KMS-11 (cell line): Measurements from ENCODE around the gene PGAM5.

Experiments
- H2AFZ ChIP-seq: fragments of 200-600 bp; sonication (generic); 2 replicates; pipeline ENCODE4 v1.6.1; 2016; ENCODE audit warnings: antibody characterized with exemption, mixed run types, low read depth
- H3K27ac ChIP-seq: fragments of 200-600 bp; sonication (generic); 2 replicates; pipeline ENCODE4 v1.6.1; 2016; ENCODE audit warnings: mild to moderate bottlenecking, mixed run types
- H3K27me3 ChIP-seq: fragments of 200-600 bp; sonication (generic); 2 replicates; pipeline ENCODE4 v1.6.1; 2017; ENCODE audit warnings: mild to moderate bottlenecking, low read depth, mixed run types, moderate library complexity; ENCODE audit not compliant: insufficient read depth
- H3K36me3 ChIP-seq: fragments of 200-600 bp; sonication (generic); 2 replicates; pipeline ENCODE4 v1.6.1; 2017; ENCODE audit warnings: mild to moderate bottlenecking, mixed run types; ENCODE audit not compliant: insufficient read depth
- H3K4me1 ChIP-seq: fragments of 200-600 bp; sonication (generic); 2 replicates; pipeline ENCODE4 v1.6.1; 2016; ENCODE audit warnings: mild to moderate bottlenecking, low read depth, mixed run types; ENCODE audit not compliant: poor library complexity, severe bottlenecking
- H3K4me2 ChIP-seq: fragments of 200-600 bp; sonication (generic); 2 replicates; pipeline ENCODE4 v1.7.0; 2016; ENCODE audit warnings: mild to moderate bottlenecking, mixed run types
- H3K4me3 ChIP-seq: fragments of 200-600 bp; sonication (generic); IDR thresholded peaks from 2 replicates; pipeline ENCODE4 v1.6.1; 2017; ENCODE audit warnings: low read depth, low read length, mixed read lengths; ENCODE audit not compliant: insufficient read depth
- H3K79me2 ChIP-seq: fragments of 200-600 bp; sonication (generic); 2 replicates; pipeline ENCODE4 v1.6.1; 2016; ENCODE audit warnings: low read depth, mixed run types; ENCODE audit not compliant: insufficient read depth
- H3K9ac ChIP-seq: fragments of 200-600 bp; sonication (generic); 2 replicates; pipeline ENCODE4 v1.6.1; 2016; ENCODE audit warnings: mild to moderate bottlenecking, mixed run types
- H4K20me1 ChIP-seq: fragments of 200-600 bp; sonication (generic); 2 replicates; pipeline ENCODE4 v1.6.1; 2016; ENCODE audit warnings: mild to moderate bottlenecking, mixed run types; ENCODE audit not compliant: insufficient read depth
- TF ChIP-seq, protein P1 (sequence below): fragments of 200-600 bp; sonication (generic); conservative IDR thresholded peaks from 2 replicates; pipeline ENCODE4 v1.6.1; 2017; ENCODE audit warnings: low read depth, mild to moderate bottlenecking, antibody characterized with exemption, low read length, moderate library complexity, mixed read lengths

Gene PGAM5

DNA sequence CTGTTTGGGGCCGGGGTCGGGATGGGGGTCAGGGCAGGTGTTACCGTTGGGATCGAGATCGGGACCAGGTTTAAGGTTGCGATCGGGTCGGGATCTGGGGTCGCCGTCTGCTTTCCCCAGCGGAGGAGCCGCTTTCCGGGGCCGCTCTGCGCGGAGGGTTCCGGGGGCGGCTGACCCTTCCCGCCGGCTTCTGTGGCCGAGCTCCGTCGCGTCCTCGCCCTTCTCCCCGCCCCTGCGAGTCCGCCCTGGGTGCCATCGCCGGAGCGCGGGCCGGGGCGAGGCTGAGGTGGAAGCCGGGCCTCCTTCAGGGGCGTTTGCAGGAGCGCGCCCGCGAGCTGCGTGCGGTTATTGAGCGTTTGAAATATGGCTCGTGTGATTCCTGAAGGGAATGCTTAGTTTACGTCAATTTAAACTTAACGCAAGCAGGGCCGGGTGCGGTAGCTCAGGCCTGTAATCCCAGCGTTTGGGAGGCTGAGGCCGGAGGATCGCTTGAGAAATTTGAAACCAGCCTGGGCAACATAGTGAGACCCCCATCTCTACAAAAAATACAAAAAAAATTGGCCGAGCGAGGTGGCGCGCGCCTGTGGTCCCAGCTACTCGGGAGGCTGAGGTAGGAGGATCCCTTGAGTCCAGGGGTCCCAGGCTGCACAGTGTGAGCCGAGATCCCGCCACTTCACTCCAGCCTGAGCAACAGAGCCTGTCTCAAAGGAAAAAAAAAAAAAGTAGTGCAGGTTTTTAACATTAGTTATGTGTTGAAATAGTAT lies 620 bp downstream of the PGAM5 start:
- TF ChIP-seq, protein P1, sequence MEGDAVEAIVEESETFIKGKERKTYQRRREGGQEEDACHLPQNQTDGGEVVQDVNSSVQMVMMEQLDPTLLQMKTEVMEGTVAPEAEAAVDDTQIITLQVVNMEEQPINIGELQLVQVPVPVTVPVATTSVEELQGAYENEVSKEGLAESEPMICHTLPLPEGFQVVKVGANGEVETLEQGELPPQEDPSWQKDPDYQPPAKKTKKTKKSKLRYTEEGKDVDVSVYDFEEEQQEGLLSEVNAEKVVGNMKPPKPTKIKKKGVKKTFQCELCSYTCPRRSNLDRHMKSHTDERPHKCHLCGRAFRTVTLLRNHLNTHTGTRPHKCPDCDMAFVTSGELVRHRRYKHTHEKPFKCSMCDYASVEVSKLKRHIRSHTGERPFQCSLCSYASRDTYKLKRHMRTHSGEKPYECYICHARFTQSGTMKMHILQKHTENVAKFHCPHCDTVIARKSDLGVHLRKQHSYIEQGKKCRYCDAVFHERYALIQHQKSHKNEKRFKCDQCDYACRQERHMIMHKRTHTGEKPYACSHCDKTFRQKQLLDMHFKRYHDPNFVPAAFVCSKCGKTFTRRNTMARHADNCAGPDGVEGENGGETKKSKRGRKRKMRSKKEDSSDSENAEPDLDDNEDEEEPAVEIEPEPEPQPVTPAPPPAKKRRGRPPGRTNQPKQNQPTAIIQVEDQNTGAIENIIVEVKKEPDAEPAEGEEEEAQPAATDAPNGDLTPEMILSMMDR, result no peak
- Histone ChIP-seq H3K4me1 (no peaks in the 10 kb centered on the region), H3K9ac (peak overlapping the region; percentile 53; the same call in 1 of the 2 replicates), H4K20me1 (no peaks in the 10 kb centered on the region), H3K27ac (peak overlapping the region; percentile 39; the same call in 1 of the 2 replicates), H3K79me2 (peaks cover 37% of the 10 kb centered on the region), H3K27me3 (no peaks in the 10 kb centered on the region), H3K4me2 (peak overlapping the region; percentile 25), H2AFZ (peak overlapping the region; percentile 26), H3K36me3 (no peaks in the 10 kb centered on the region), H3K4me3 (no peak overlapping the region)

DNA sequence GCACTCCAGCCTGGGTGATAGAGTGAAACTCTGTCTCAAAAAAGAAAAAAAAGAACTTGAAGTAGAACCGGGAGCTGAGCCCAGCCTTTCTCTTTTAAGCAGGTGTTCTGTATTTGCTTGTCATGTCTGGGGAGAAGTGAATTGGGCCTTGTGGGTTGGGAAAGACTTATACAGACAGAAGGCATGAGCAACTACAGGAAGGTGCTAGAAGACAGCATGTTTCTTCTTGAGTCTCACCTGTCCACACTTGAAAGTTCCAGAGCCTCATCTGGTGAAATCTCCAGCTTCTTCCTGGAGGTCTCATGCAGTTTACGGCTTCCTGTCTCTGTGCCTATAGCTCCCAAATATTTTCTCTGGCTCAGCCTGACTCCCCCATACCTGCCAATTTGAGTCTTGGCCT lies 2.5 kb downstream of the PGAM5 start:
- no peak overlapping the region for H2AFZ ChIP-seq
- no peak overlapping the region for H3K27ac ChIP-seq
- H4K20me1 ChIP-seq, result no peaks in the 10 kb centered on the region
- peaks cover 37% of the 10 kb centered on the region for H3K79me2 ChIP-seq
- no peak overlapping the region for H3K4me3 ChIP-seq
- H3K4me1 ChIP-seq, result no peaks in the 10 kb centered on the region
- H3K27me3 ChIP-seq, result no peaks in the 10 kb centered on the region
- no peak overlapping the region for H3K4me2 ChIP-seq
- no peaks in the 10 kb centered on the region for H3K36me3 ChIP-seq
- TF ChIP-seq, protein P1, result no peak
- H3K9ac ChIP-seq, result no peak overlapping the region

DNA sequence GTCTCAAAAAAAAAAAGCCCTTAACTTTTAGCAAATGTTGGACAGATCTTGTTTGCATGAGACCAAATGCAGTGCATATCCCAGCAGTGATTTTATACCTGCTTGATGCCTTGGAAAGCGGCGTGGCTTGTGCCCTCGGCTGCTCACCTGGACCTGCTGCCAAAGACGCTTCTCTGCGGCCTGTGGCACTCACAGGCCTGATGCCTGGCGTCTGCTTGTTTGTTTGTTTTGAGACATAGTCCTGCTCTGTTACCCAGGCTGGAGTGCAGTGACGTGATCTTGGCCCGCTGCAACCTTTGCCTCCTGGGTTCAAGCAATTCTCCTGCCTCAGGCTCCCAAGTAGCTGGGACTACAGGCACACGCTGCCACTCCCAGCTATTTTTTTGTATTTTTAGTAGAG lies 5.2 kb downstream of the PGAM5 start:
- no peak overlapping the region for H2AFZ ChIP-seq
- peaks cover 37% of the 10 kb centered on the region for H3K79me2 ChIP-seq

GRCh38 chr12:132716356-132716755 lies 5.7 kb downstream of the PGAM5 start:
- no peak overlapping the region for H3K4me2 ChIP-seq
- H3K27me3 ChIP-seq, result no peaks in the 10 kb centered on the region
- TF ChIP-seq, protein P1, result no peak
- peaks cover 34% of the 10 kb centered on the region for H3K79me2 ChIP-seq
- H3K4me1 ChIP-seq, result no peaks in the 10 kb centered on the region
- no peak overlapping the region for H3K9ac ChIP-seq
- H3K4me3 ChIP-seq, result no peak overlapping the region
- H2AFZ ChIP-seq, result no peak overlapping the region
- no peaks in the 10 kb centered on the region for H3K36me3 ChIP-seq
- no peaks in the 10 kb centered on the region for H4K20me1 ChIP-seq
- no peak overlapping the region for H3K27ac ChIP-seq

More for the DNA sequence above, 5.2 kb downstream of the PGAM5 start:
- Histone ChIP-seq H3K9ac (no peak overlapping the region), H3K4me3 (no peak overlapping the region), H3K27ac (no peak overlapping the region), H4K20me1 (no peaks in the 10 kb centered on the region), H3K4me1 (no peaks in the 10 kb centered on the region), H3K4me2 (no peak overlapping the region), H3K36me3 (no peaks in the 10 kb centered on the region), H3K27me3 (no peaks in the 10 kb centered on the region)
- TF ChIP-seq, protein P1, result no peak
